Skeletal muscle tissue (tissue), 4 donors: ENCODE results near the gene PDGFRA. TPM values are rescaled to one million over a fixed set of nuclear protein-coding genes. Genes with fewer than 3 reads are reported as not detected.

Source experiments
- H3K27ac ChIP-seq: one replicate; pipeline ENCODE4 v1.7.0; 2013; ENCODE audit warnings: mild to moderate bottlenecking, low read depth, low read length, inconsistent platforms
- H3K27me3 ChIP-seq, 3 donors: one replicate each; pipeline ENCODE4 v1.7.0; 2013; ENCODE audit warnings: low read length in 3 of 3; ENCODE audit not compliant: control insufficient read depth in 3 of 3, insufficient read depth in 3 of 3
- H3K36me3 ChIP-seq, 3 donors: one replicate each; pipeline ENCODE4 v1.7.0; 2013; ENCODE audit warnings: low read length in 3 of 3; ENCODE audit not compliant: control insufficient read depth in 3 of 3, insufficient read depth in 3 of 3
- H3K4me1 ChIP-seq, 3 donors: one replicate each; pipeline ENCODE4 v1.7.0; 2013; ENCODE audit warnings: low read length in 3 of 3, mild to moderate bottlenecking in 3 of 3; ENCODE audit not compliant: control insufficient read depth in 3 of 3, insufficient read depth in 3 of 3
- H3K4me3 ChIP-seq, 3 donors: one replicate each; pipeline ENCODE4 v1.7.0; 2013; ENCODE audit warnings: low read length in 3 of 3
- H3K9ac ChIP-seq, 3 donors: one replicate each; pipeline ENCODE4 v1.7.0; 2013; ENCODE audit warnings: low read length in 3 of 3, mild to moderate bottlenecking in 3 of 3, moderate library complexity in 2 of 3, low read depth in 1 of 3
- H3K9me3 ChIP-seq, 3 donors: one replicate each; pipeline ENCODE4 v1.7.0; 2013; ENCODE audit warnings: low read length in 3 of 3; ENCODE audit not compliant: control insufficient read depth in 3 of 3
- total RNA-seq: library from RNA; depleted of rRNA; stranded (reverse); fragments of >200 nt; gene quantifications from one replicate; pipeline ENCODE4 v1.2.3, GENCODE V29; 2014
- donor health status: Osteomylitis.

The PDGFRA gene
- total RNA-seq, 1 donor from 2014 or later = 118 TPM

- Histone ChIP-seq H3K36me3 (peaks cover 0 to 8% (median 3%) of the 10 kb centered on the region in 3 donors), H3K4me3 (peak overlapping the region in 1 of 3 donors; percentile 11), H3K4me1 (peaks cover 4 to 13% (median 12%) of the 10 kb centered on the region in 3 donors), H3K27me3 (no peaks in the 10 kb centered on the region), H3K9me3 (no peaks in the 10 kb centered on the region), H3K27ac (no peak overlapping the region), H3K9ac (no peak overlapping the region)
Observed at GRCh38 chr4:54274795-54275665, 45.9 kb downstream of the PDGFRA start.

- peaks cover 0 to 8% (median 3%) of the 10 kb centered on the region in 3 donors for H3K36me3 ChIP-seq
- H3K4me3 ChIP-seq = peak overlapping the region in 2 of 3 donors; percentile 27
- H3K27me3 ChIP-seq = no peaks in the 10 kb centered on the region
- H3K4me1 ChIP-seq = peaks cover 15 to 27% (median 24%) of the 10 kb centered on the region in 3 donors
- H3K9me3 ChIP-seq = no peaks in the 10 kb centered on the region
- peak overlapping the region; percentile 42 for H3K27ac ChIP-seq
- H3K9ac ChIP-seq = peak overlapping the region in 1 of 3 donors; percentile 24
Observed at GRCh38 chr4:54276641-54277430, 47.7 kb downstream of the PDGFRA start.

- no peaks in the 10 kb centered on the region for H3K27me3 ChIP-seq
- no peak overlapping the region for H3K27ac ChIP-seq
- peaks cover 0 to 8% (median 3%) of the 10 kb centered on the region in 3 donors for H3K36me3 ChIP-seq
- H3K4me3 ChIP-seq = no peak overlapping the region
- H3K4me1 ChIP-seq = peaks cover 19 to 35% (median 28%) of the 10 kb centered on the region in 3 donors
- H3K9ac ChIP-seq = no peak overlapping the region
- H3K9me3 ChIP-seq = no peaks in the 10 kb centered on the region
Observed at GRCh38 chr4:54277691-54278090, 48.6 kb downstream of the PDGFRA start.

GRCh38 chr4:54278216-54278615, 49.1 kb downstream of the PDGFRA start:
- Histone ChIP-seq H3K4me1 (peaks cover 19 to 40% (median 28%) of the 10 kb centered on the region in 3 donors), H3K9me3 (no peaks in the 10 kb centered on the region), H3K27ac (no peak overlapping the region), H3K9ac (no peak overlapping the region), H3K27me3 (no peaks in the 10 kb centered on the region), H3K4me3 (no peak overlapping the region), H3K36me3 (peaks cover 0 to 7% (median 3%) of the 10 kb centered on the region in 3 donors)

GRCh38 chr4:54281054-54281766, 52.1 kb downstream of the PDGFRA start:
- peak overlapping the region; percentile 88 for H3K27ac ChIP-seq
- peak overlapping the region in 2 of 3 donors; percentile 10 to 32 for H3K9ac ChIP-seq
- no peaks in the 10 kb centered on the region for H3K27me3 ChIP-seq
- H3K4me3 ChIP-seq = peak overlapping the region in 2 of 3 donors; percentile 34 to 36
- H3K4me1 ChIP-seq = peaks cover 19 to 41% (median 27%) of the 10 kb centered on the region in 3 donors
- H3K9me3 ChIP-seq = no peaks in the 10 kb centered on the region
- H3K36me3 ChIP-seq = peaks cover 0 to 7% (median 3%) of the 10 kb centered on the region in 3 donors

- peaks cover 15 to 31% (median 18%) of the 10 kb centered on the region in 3 donors for H3K4me1 ChIP-seq
- H3K36me3 ChIP-seq = peaks cover 0 to 10% (median 7%) of the 10 kb centered on the region in 3 donors
- no peak overlapping the region for H3K9ac ChIP-seq
- H3K27ac ChIP-seq = no peak overlapping the region
- H3K9me3 ChIP-seq = no peaks in the 10 kb centered on the region
- H3K27me3 ChIP-seq = no peaks in the 10 kb centered on the region
- H3K4me3 ChIP-seq = no peak overlapping the region
Observed at GRCh38 chr4:54282837-54283236, 53.7 kb downstream of the PDGFRA start.

- no peaks in the 10 kb centered on the region for H3K4me1 ChIP-seq
- no peak overlapping the region for H3K27ac ChIP-seq
- H3K36me3 ChIP-seq = peaks cover 0 to 14% (median 12%) of the 10 kb centered on the region in 3 donors
- H3K9ac ChIP-seq = no peak overlapping the region
- H3K4me3 ChIP-seq = no peak overlapping the region
- no peaks in the 10 kb centered on the region for H3K9me3 ChIP-seq
- H3K27me3 ChIP-seq = no peaks in the 10 kb centered on the region
Observed at GRCh38 chr4:54289316-54289715, 60.2 kb downstream of the PDGFRA start.

- Histone ChIP-seq H3K4me1 (peaks cover 0 to 3% (median 0%) of the 10 kb centered on the region in 3 donors), H3K9ac (no peak overlapping the region), H3K9me3 (no peaks in the 10 kb centered on the region), H3K36me3 (peaks cover 0 to 21% (median 12%) of the 10 kb centered on the region in 3 donors), H3K4me3 (no peak overlapping the region), H3K27me3 (no peaks in the 10 kb centered on the region), H3K27ac (no peak overlapping the region)
Observed at GRCh38 chr4:54290980-54291379, 61.9 kb downstream of the PDGFRA start.

- Histone ChIP-seq H3K36me3 (peaks cover 0 to 9% (median 4%) of the 10 kb centered on the region in 3 donors), H3K27me3 (no peaks in the 10 kb centered on the region), H3K4me3 (peak overlapping the region in 2 of 3 donors; percentile 23 to 36), H3K9ac (peak overlapping the region in 1 of 3 donors; percentile 11), H3K9me3 (peaks cover 0 to 6% (median 0%) of the 10 kb centered on the region in 3 donors), H3K4me1 (peaks cover 9 to 15% (median 13%) of the 10 kb centered on the region in 3 donors), H3K27ac (peak overlapping the region; percentile 39)
Observed at GRCh38 chr4:54296548-54297203, 67.6 kb downstream of the PDGFRA start.
